ENCODE results near the gene DUSP28.

- TF ChIP-seq ZNF785 (tag by site-specific recombination; IDR thresholded peaks at IDR 0.05) (no peak), ZNF510 (tag by site-specific recombination; IDR thresholded peaks at IDR 0.05; ENCODE audit: insufficient replicate concordance) (no peak), ZNF274 (IDR thresholded peaks at IDR 0.05; ENCODE audit: low read length) (no peak), ZNF274 (tag by site-specific recombination; IDR thresholded peaks at IDR 0.05; ENCODE audit: borderline replicate concordance) (no peak), ZNF585B (tag by site-specific recombination; IDR thresholded peaks at IDR 0.05) (no peak), ZNF76 (tag by site-specific recombination; IDR thresholded peaks at IDR 0.05; ENCODE audit: borderline replicate concordance, low read depth) (no peak), TCF7L2 (IDR thresholded peaks at IDR 0.05; ENCODE audit: borderline replicate concordance, low read depth, low read length) (no peak), ZNF37A (tag by site-specific recombination; IDR thresholded peaks at IDR 0.05) (no peak), ZNF214 (tag by site-specific recombination; IDR thresholded peaks at IDR 0.05; ENCODE audit: borderline replicate concordance) (no peak)
- TF ChIP-seq, protein P1, sequence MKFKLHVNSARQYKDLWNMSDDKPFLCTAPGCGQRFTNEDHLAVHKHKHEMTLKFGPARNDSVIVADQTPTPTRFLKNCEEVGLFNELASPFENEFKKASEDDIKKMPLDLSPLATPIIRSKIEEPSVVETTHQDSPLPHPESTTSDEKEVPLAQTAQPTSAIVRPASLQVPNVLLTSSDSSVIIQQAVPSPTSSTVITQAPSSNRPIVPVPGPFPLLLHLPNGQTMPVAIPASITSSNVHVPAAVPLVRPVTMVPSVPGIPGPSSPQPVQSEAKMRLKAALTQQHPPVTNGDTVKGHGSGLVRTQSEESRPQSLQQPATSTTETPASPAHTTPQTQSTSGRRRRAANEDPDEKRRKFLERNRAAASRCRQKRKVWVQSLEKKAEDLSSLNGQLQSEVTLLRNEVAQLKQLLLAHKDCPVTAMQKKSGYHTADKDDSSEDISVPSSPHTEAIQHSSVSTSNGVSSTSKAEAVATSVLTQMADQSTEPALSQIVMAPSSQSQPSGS (tag by site-specific recombination; IDR thresholded peaks at IDR 0.05; ENCODE audit: low read depth): no peak
- TF ChIP-seq, protein P2, sequence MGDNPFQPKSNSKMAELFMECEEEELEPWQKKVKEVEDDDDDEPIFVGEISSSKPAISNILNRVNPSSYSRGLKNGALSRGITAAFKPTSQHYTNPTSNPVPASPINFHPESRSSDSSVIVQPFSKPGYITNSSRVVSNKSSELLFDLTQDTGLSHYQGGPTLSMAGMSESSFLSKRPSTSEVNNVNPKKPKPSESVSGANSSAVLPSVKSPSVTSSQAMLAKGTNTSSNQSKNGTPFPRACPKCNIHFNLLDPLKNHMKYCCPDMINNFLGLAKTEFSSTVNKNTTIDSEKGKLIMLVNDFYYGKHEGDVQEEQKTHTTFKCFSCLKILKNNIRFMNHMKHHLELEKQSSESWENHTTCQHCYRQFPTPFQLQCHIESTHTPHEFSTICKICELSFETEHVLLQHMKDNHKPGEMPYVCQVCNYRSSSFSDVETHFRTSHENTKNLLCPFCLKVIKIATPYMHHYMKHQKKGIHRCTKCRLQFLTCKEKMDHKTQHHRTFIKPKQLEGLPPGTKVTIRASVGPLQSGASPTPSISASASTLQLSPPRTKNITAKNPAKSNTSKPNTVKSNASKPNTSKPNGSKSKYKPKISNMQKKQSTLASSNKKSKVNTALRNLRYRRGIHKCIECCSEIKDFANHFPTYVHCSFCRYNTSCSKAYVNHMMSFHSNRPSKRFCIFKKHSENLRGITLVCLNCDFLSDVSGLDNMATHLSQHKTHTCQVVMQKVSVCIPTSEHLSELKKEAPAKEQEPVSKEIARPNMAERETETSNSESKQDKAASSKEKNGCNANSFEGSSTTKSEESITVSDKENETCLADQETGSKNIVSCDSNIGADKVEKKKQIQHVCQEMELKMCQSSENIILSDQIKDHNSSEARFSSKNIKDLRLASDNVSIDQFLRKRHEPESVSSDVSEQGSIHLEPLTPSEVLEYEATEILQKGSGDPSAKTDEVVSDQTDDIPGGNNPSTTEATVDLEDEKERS (tag by site-specific recombination; IDR thresholded peaks at IDR 0.05): no peak
- TF ChIP-seq, protein P3, sequence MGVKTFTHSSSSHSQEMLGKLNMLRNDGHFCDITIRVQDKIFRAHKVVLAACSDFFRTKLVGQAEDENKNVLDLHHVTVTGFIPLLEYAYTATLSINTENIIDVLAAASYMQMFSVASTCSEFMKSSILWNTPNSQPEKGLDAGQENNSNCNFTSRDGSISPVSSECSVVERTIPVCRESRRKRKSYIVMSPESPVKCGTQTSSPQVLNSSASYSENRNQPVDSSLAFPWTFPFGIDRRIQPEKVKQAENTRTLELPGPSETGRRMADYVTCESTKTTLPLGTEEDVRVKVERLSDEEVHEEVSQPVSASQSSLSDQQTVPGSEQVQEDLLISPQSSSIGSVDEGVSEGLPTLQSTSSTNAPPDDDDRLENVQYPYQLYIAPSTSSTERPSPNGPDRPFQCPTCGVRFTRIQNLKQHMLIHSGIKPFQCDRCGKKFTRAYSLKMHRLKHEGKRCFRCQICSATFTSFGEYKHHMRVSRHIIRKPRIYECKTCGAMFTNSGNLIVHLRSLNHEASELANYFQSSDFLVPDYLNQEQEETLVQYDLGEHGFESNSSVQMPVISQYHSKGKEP (tag by site-specific recombination; IDR thresholded peaks at IDR 0.05): no peak
- TF ChIP-seq, protein P4, sequence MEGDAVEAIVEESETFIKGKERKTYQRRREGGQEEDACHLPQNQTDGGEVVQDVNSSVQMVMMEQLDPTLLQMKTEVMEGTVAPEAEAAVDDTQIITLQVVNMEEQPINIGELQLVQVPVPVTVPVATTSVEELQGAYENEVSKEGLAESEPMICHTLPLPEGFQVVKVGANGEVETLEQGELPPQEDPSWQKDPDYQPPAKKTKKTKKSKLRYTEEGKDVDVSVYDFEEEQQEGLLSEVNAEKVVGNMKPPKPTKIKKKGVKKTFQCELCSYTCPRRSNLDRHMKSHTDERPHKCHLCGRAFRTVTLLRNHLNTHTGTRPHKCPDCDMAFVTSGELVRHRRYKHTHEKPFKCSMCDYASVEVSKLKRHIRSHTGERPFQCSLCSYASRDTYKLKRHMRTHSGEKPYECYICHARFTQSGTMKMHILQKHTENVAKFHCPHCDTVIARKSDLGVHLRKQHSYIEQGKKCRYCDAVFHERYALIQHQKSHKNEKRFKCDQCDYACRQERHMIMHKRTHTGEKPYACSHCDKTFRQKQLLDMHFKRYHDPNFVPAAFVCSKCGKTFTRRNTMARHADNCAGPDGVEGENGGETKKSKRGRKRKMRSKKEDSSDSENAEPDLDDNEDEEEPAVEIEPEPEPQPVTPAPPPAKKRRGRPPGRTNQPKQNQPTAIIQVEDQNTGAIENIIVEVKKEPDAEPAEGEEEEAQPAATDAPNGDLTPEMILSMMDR (tag by site-specific recombination; IDR thresholded peaks at IDR 0.05): no peak
- TF ChIP-seq, protein P5, sequence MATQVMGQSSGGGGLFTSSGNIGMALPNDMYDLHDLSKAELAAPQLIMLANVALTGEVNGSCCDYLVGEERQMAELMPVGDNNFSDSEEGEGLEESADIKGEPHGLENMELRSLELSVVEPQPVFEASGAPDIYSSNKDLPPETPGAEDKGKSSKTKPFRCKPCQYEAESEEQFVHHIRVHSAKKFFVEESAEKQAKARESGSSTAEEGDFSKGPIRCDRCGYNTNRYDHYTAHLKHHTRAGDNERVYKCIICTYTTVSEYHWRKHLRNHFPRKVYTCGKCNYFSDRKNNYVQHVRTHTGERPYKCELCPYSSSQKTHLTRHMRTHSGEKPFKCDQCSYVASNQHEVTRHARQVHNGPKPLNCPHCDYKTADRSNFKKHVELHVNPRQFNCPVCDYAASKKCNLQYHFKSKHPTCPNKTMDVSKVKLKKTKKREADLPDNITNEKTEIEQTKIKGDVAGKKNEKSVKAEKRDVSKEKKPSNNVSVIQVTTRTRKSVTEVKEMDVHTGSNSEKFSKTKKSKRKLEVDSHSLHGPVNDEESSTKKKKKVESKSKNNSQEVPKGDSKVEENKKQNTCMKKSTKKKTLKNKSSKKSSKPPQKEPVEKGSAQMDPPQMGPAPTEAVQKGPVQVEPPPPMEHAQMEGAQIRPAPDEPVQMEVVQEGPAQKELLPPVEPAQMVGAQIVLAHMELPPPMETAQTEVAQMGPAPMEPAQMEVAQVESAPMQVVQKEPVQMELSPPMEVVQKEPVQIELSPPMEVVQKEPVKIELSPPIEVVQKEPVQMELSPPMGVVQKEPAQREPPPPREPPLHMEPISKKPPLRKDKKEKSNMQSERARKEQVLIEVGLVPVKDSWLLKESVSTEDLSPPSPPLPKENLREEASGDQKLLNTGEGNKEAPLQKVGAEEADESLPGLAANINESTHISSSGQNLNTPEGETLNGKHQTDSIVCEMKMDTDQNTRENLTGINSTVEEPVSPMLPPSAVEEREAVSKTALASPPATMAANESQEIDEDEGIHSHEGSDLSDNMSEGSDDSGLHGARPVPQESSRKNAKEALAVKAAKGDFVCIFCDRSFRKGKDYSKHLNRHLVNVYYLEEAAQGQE (tag by site-specific recombination; IDR thresholded peaks at IDR 0.05): no peak
- TF ChIP-seq, protein P6, sequence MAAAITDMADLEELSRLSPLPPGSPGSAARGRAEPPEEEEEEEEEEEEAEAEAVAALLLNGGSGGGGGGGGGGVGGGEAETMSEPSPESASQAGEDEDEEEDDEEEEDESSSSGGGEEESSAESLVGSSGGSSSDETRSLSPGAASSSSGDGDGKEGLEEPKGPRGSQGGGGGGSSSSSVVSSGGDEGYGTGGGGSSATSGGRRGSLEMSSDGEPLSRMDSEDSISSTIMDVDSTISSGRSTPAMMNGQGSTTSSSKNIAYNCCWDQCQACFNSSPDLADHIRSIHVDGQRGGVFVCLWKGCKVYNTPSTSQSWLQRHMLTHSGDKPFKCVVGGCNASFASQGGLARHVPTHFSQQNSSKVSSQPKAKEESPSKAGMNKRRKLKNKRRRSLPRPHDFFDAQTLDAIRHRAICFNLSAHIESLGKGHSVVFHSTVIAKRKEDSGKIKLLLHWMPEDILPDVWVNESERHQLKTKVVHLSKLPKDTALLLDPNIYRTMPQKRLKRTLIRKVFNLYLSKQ (tag by site-specific recombination; IDR thresholded peaks at IDR 0.05; ENCODE audit: borderline replicate concordance): no peak
Measured at GRCh38 chr2:240585681-240586197, 25.6 kb downstream of the DUSP28 start.

All from HEK293 (cell line).